GM19238 (cell line): ENCODE measurements around the gene SRPK1.

ENCODE experiments used
- DNase-seq: peaks from one replicate; pipeline ENCODE4 v3.0.0; 2011; ENCODE audit warnings: low spot score; ENCODE audit not compliant: insufficient read length

SRPK1 gene

GRCh38 chr6:35784200-35784599, 136.7 kb downstream of the SRPK1 start:
- no peak for DNase-seq
